Astrocyte (in vitro differentiated cells and primary cell): ENCODE measurements around the gene TPST2. TPM values are rescaled to one million over a fixed set of nuclear protein-coding genes. Genes with fewer than 3 reads are reported as not detected.

ENCODE experiments used
- DNase-seq: peaks from one replicate; pipeline ENCODE4 v3.0.0-alpha.2; 2010; ENCODE audit warnings: low read depth
- FAIRE-seq: peaks from 2 replicates; lab custom pipeline; 2011; peaks lifted over from hg19 to GRCh38; lab: Jason Lieb, UNC
- H2AFZ ChIP-seq: 2 replicates; pipeline ENCODE4 v1.6.0; 2012; ENCODE audit warnings: low read depth, low read length, inconsistent platforms
- H3K27ac ChIP-seq: 2 replicates; pipeline ENCODE4 v1.5.1; 2011; ENCODE audit warnings: low read depth, low read length, inconsistent platforms
- H3K27me3 ChIP-seq: 2 replicates; pipeline ENCODE4 v1.6.0; 2011; ENCODE audit warnings: low read length, inconsistent platforms; ENCODE audit not compliant: insufficient read depth
- H3K36me3 ChIP-seq: 2 replicates; pipeline ENCODE4 v1.5.1; 2011; ENCODE audit warnings: low read length, inconsistent platforms; ENCODE audit not compliant: insufficient read depth
- H3K4me1 ChIP-seq: 2 replicates; pipeline ENCODE4 v1.5.1; 2011; ENCODE audit warnings: low read length, inconsistent platforms; ENCODE audit not compliant: insufficient read depth
- H3K4me2 ChIP-seq: 2 replicates; pipeline ENCODE4 v1.6.0; 2012; ENCODE audit warnings: low read length, inconsistent platforms
- H3K4me3 ChIP-seq: 2 replicates; pipeline ENCODE4 v1.5.1; 2011; ENCODE audit warnings: low read depth, mild to moderate bottlenecking, low read length, inconsistent platforms; ENCODE audit not compliant: insufficient read depth
- H3K79me2 ChIP-seq: 2 replicates; pipeline ENCODE4 v1.6.0; 2012; ENCODE audit warnings: mild to moderate bottlenecking, low read length, inconsistent platforms; ENCODE audit not compliant: insufficient read depth
- H3K9ac ChIP-seq: 2 replicates; pipeline ENCODE4 v1.6.0; 2012; ENCODE audit warnings: mild to moderate bottlenecking, low read length, inconsistent platforms
- H3K9me3 ChIP-seq: 2 replicates; pipeline ENCODE4 v1.5.1; 2012; ENCODE audit warnings: low read depth, mild to moderate bottlenecking, low read length, inconsistent platforms; ENCODE audit not compliant: insufficient read depth
- H4K20me1 ChIP-seq: 2 replicates; pipeline ENCODE4 v1.6.0; 2012; ENCODE audit warnings: low read length, inconsistent platforms; ENCODE audit not compliant: insufficient read depth
- H3K27ac Mint-ChIP-seq: one replicate; pipeline ENCODE4 v1.8.0; 2021; ENCODE audit warnings: mild to moderate bottlenecking, mixed read lengths; ENCODE audit not compliant: unreplicated experiment
- H3K27me3 Mint-ChIP-seq: one replicate; pipeline ENCODE4 v1.8.0; 2021; ENCODE audit warnings: low read depth, mixed read lengths; ENCODE audit not compliant: unreplicated experiment
- H3K36me3 Mint-ChIP-seq: one replicate; pipeline ENCODE4 v1.8.0; 2021; ENCODE audit warnings: low read depth, mixed read lengths; ENCODE audit not compliant: unreplicated experiment
- H3K4me1 Mint-ChIP-seq: one replicate; pipeline ENCODE4 v1.8.0; 2021; ENCODE audit warnings: low read depth, mixed read lengths; ENCODE audit not compliant: unreplicated experiment
- H3K4me3 Mint-ChIP-seq: one replicate; pipeline ENCODE4 v1.8.0; 2021; ENCODE audit warnings: mild to moderate bottlenecking, moderate library complexity, mixed read lengths; ENCODE audit not compliant: unreplicated experiment
- H3K9me3 Mint-ChIP-seq: one replicate; pipeline ENCODE4 v1.8.0; 2021; ENCODE audit warnings: mild to moderate bottlenecking, mixed read lengths; ENCODE audit not compliant: unreplicated experiment
- CTCF ChIP-seq: IDR thresholded peaks from 2 replicates; pipeline ENCODE4 v1.5.1; 2011; ENCODE audit warnings: low read depth, mild to moderate bottlenecking, inconsistent platforms, low read length, moderate library complexity; ENCODE audit not compliant: insufficient read depth
- EZH2 ChIP-seq: IDR thresholded peaks from 2 replicates; pipeline ENCODE4 v1.6.1; 2012; ENCODE audit warnings: mild to moderate bottlenecking, low read length, inconsistent platforms; ENCODE audit not compliant: insufficient read depth
- total RNA-seq: library from RNA; stranded (reverse); gene quantifications from 2 replicates; pipeline ENCODE4 v1.2.1, GENCODE V29; 2021

Gene TPST2
- total RNA-seq, 1 donor from 2014 or later: 55.7 TPM

DNA sequence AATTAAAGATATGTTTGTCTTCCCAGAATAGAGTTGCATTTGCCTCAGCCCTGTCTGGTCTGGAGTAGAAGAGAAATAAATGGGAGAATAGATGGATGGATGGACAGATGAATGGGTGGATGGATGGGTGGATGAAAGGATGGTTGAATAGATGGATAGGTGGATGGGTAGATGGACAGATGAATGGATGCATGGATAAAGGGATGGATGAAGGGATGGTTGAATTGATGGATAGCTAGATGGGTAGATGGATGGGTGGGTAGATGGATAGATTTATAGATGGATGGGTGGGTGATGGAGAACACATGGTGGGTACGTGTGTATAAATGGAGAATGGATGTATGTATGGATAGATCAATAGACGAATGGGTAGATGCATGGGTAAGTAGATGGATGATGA, 19.4 kb upstream of the TPST2 start:
- H3K4me1 ChIP-seq: peaks cover 21% of the 10 kb centered on the region
- Mint-ChIP-seq H3K27me3 (peaks cover 30% of the 10 kb centered on the region), H3K4me1 (peaks cover 5% of the 10 kb centered on the region), H3K27ac (no peak overlapping the region), H3K9me3 (no peaks in the 10 kb centered on the region), H3K4me3 (no peak overlapping the region), H3K36me3 (peaks cover 3% of the 10 kb centered on the region)
- no peaks in the 10 kb centered on the region for H3K36me3 ChIP-seq
- no peaks in the 10 kb centered on the region for H4K20me1 ChIP-seq
- no peak overlapping the region for H3K27ac ChIP-seq
- no peaks in the 10 kb centered on the region for H3K79me2 ChIP-seq
- H2AFZ ChIP-seq: no peak overlapping the region
- no peak for TF ChIP-seq EZH2
- TF ChIP-seq CTCF: no peak
- no peak overlapping the region for H3K4me2 ChIP-seq
- FAIRE-seq: no peak
- no peak overlapping the region for H3K4me3 ChIP-seq
- H3K9me3 ChIP-seq: no peaks in the 10 kb centered on the region
- no peak for DNase-seq
- H3K9ac ChIP-seq: no peak overlapping the region
- peaks cover 3% of the 10 kb centered on the region for H3K27me3 ChIP-seq

DNA sequence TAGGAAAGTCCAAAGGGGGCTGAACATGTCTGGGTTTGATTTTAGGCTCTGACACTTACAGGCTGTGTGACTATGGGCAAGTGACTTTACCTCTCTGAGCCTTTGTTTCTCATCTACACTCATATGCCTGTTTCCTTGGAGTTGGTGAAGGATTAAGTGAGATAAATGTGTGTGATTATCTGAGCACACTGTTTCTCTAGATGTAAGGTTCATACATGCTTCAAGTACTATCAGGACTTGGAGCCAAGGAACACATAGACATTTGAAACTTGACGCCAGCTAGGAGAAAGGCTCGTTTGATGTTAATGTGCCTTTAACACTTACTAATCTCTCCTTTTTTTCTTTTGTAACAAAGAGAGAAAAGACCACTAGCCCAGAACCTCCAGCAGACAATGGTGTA, 18.2 kb upstream of the TPST2 start:
- DNase-seq (peak; percentile 43), FAIRE-seq (no peak)
- Histone ChIP-seq H3K9me3 (no peaks in the 10 kb centered on the region), H2AFZ (no peak overlapping the region), H3K4me3 (no peak overlapping the region), H3K27me3 (peaks cover 3% of the 10 kb centered on the region), H3K79me2 (no peaks in the 10 kb centered on the region), H4K20me1 (no peaks in the 10 kb centered on the region), H3K36me3 (no peaks in the 10 kb centered on the region), H3K9ac (no peak overlapping the region), H3K4me1 (peaks cover 21% of the 10 kb centered on the region), H3K4me2 (no peak overlapping the region), H3K27ac (no peak overlapping the region)
- H3K27me3 Mint-ChIP-seq: peaks cover 18% of the 10 kb centered on the region
- peaks cover 2% of the 10 kb centered on the region for H3K36me3 Mint-ChIP-seq
- no peak overlapping the region for H3K4me3 Mint-ChIP-seq
- TF ChIP-seq EZH2 (no peak), CTCF (no peak)
- H3K9me3 Mint-ChIP-seq: no peaks in the 10 kb centered on the region
- H3K4me1 Mint-ChIP-seq: peaks cover 2% of the 10 kb centered on the region
- no peak overlapping the region for H3K27ac Mint-ChIP-seq

GRCh38 chr22:26606611-26607010, 16.7 kb upstream of the TPST2 start:
- Histone ChIP-seq H4K20me1 (no peaks in the 10 kb centered on the region), H3K4me2 (peak overlapping the region; percentile 11), H3K27me3 (no peaks in the 10 kb centered on the region), H2AFZ (no peak overlapping the region), H3K9ac (no peak overlapping the region), H3K79me2 (no peaks in the 10 kb centered on the region), H3K4me3 (no peak overlapping the region), H3K9me3 (no peaks in the 10 kb centered on the region), H3K4me1 (peaks cover 21% of the 10 kb centered on the region), H3K27ac (peak overlapping the region; percentile 56), H3K36me3 (no peaks in the 10 kb centered on the region)
- TF ChIP-seq CTCF (no peak), EZH2 (no peak)
- peaks cover 13% of the 10 kb centered on the region for H3K27me3 Mint-ChIP-seq
- H3K36me3 Mint-ChIP-seq: no peaks in the 10 kb centered on the region
- no peak overlapping the region for H3K27ac Mint-ChIP-seq
- FAIRE-seq: peak; percentile 45
- no peak overlapping the region for H3K4me3 Mint-ChIP-seq
- H3K9me3 Mint-ChIP-seq: no peaks in the 10 kb centered on the region
- DNase-seq: peak; percentile 84
- H3K4me1 Mint-ChIP-seq: peaks cover 2% of the 10 kb centered on the region
